Gastroesophageal sphincter (tissue), 3 donors: Measurements from ENCODE around the gene ARID1B.

Source experiments
- POLR2A ChIP-seq, 2 donors: fragments of 450-650 bp; IDR thresholded peaks; one replicate each; pipeline ENCODE4 v1.6.1; 2017; ENCODE audit warnings: antibody characterized with exemption in 2 of 2, mild to moderate bottlenecking in 2 of 2, moderate library complexity in 1 of 2
- TF ChIP-seq, protein P1 (sequence below), 4 experiments: fragments of 200-600 bp in 2 of 4; fragments of 450-650 bp in 2 of 4; sonication (generic) in 1 of 4; IDR thresholded peaks; one replicate each; pipeline ENCODE4 v1.5.1; 2017 to 2019; ENCODE audit warnings: antibody characterized with exemption in 4 of 4, mild to moderate bottlenecking in 2 of 4, moderate library complexity in 2 of 4

GRCh38 chr6:157049133-157049532, 272.0 kb downstream of the ARID1B start:
- TF ChIP-seq, protein P1, sequence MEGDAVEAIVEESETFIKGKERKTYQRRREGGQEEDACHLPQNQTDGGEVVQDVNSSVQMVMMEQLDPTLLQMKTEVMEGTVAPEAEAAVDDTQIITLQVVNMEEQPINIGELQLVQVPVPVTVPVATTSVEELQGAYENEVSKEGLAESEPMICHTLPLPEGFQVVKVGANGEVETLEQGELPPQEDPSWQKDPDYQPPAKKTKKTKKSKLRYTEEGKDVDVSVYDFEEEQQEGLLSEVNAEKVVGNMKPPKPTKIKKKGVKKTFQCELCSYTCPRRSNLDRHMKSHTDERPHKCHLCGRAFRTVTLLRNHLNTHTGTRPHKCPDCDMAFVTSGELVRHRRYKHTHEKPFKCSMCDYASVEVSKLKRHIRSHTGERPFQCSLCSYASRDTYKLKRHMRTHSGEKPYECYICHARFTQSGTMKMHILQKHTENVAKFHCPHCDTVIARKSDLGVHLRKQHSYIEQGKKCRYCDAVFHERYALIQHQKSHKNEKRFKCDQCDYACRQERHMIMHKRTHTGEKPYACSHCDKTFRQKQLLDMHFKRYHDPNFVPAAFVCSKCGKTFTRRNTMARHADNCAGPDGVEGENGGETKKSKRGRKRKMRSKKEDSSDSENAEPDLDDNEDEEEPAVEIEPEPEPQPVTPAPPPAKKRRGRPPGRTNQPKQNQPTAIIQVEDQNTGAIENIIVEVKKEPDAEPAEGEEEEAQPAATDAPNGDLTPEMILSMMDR (IDR thresholded peaks at IDR 0.05): no peak
- TF ChIP-seq POLR2A (IDR thresholded peaks at IDR 0.05): no peak
